NCI-H2081 (cell line): Measurements from ENCODE around the gene USP3.

Source experiments
- DNase-seq, 2 experiments: peaks; one replicate each; lab custom pipeline; 2025; lab: John Stamatoyannopoulos, UW

USP3 gene

DNA sequence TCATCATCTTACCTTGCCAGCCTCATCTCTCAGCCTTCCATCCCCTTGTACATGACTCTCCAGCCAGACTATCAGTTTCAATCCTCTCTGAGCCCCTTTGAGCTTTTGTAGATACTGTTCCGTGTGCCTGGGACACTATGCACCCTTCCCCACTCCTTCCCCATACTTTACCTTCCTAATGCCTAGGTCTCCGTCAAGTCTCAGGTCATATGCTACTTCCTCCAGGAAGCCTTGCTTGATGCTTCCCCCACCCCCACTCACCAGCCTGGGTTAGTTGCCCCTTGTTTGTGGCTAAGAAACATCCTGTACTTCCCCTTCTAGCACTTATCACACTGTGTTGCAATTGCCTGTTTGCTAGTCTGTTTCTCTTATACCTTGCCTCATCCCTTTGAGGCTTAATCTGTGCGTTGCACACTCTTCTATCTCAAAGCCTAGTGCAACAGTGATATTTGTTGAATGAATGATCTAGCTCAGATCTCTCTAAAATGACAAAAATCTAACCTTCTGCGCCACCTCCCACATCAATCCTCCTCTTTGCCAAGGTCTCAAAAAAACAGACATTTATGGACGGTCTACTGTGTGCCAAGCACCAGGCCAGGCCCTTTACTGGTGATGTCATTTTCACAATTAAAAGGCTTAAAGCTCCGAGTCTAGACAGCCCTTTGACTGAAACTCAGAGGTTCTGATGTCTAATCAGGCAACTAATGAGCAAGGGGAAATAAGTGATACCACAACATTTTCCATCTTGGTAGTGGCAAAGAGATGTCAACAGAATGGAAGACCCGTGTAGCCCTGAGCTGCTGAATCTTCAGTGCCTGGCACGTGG lies 6.5 kb upstream of the USP3 start:
- no peak for DNase-seq

DNA sequence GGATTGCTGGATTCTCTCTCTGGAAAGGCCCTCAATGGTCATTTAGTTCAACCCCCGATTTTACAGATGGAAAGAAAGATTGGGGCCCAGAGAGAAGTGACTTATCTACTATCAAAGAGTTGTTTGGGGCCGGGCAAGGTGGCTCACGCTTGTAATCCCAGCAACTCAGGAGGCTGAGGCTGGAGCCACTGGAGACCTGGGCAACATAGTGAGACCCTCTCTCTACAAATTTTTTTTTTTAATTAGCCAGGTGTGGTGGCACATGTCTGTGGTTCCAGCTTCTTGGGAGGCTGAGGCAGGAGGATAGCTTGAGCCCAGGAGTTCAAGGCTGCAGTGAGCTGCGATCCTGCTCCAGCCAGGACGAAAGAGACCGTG lies 5.2 kb upstream of the USP3 start:
- no peak for DNase-seq

DNA sequence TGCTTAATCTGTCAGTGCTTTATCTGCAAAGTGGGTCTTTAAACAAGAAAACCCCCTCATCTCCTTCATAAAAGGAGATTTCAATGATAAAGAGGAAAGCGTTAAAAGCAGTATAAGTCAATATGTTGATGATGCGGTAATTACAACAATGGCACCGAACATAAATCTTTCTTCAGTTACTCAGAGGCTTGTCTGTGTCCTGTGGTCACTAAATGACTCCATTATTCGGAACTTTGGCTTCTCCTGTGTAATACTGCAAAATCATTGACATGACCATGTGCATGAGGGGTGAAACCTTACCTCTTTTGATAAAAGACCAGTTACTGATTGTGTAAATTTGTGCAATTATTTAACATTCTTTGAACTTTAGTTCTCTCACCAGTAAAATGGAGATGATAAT lies 4.8 kb upstream of the USP3 start:
- no peak for DNase-seq

DNA sequence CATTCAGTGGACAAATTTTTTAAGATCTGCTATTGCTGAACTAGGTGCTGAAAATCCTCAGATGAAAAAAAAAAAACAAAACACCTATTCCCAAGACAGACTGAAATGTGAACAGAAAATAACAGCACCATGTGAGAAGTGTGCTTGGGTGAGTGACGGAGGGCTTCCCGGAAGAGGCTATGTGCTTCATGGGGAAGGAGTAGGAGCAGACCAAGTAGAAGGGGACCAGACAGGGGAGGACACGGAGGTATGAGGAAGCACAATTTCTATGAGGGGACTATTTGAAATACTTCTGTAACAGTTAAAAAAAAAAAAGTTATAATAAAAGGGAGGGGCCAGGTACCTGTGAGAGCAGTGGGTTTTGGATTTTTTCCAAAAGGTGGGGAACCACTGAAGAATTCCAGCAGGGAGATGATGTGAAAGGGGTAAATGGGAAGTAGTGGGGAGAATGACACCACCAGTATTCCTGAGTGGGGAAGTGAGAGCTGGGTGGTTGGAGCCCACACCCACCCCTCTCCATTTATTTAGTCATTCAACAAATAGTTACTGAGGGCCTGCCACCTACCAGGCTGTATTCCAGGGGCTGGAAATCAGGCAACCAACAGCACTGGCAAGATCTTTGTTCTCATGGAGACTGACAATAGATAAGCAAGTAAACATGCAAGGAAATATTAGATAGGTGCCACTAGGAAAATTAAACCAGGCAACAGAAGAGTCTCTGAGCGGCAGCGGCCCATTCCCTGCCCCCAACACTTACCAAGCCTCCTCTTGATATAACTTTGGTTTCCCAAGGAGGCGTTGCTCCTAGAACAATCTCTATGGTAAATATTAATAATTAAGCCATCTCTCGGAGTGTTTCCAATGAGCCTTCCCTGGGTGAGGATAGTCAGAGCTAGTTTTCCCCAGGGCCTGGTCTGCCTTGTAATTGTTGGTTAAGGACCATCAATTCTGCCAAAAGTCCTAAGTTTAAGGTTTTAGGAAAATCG lies 3.8 kb upstream of the USP3 start:
- no peak for DNase-seq

DNA sequence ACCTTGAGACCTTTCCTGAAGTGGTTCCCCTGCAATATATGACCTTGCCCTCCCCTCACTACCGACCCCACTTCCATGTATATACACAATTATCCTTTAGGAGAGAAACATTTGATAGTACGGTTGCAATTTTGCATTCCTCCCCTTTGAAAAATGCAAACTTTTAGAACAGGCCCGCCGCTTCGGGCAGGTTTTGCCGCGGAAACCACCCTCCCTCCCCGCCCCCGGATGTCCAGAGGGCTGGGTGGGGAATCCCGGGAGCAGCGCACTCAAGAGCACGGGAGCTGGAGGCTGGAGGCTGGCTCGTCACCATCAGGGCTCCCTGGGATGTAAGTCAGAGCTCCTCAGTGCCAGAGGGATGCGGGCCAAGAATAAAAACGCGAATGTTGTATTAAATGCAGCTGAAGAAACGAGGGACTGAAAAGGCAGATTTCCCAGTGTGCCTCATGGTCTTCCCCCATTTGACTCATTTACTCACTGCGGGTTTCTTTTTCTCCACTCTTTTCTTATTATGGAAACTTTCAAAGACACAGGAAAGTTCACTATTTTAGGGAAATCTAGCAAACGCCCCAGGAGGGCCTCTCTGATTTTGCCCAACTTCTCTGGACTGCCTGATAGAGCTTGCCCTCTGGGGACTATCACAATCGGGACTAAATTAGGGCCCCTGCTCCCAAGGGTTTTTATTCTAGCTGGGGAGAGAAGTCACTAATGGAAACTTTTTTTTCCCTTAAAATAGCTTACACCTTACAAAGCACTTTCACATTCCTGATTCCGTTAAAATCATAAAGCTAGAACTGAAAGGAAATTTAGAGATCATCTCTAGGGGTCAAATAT lies 2.9 kb upstream of the USP3 start:
- DNase-seq, result no peak

DNA sequence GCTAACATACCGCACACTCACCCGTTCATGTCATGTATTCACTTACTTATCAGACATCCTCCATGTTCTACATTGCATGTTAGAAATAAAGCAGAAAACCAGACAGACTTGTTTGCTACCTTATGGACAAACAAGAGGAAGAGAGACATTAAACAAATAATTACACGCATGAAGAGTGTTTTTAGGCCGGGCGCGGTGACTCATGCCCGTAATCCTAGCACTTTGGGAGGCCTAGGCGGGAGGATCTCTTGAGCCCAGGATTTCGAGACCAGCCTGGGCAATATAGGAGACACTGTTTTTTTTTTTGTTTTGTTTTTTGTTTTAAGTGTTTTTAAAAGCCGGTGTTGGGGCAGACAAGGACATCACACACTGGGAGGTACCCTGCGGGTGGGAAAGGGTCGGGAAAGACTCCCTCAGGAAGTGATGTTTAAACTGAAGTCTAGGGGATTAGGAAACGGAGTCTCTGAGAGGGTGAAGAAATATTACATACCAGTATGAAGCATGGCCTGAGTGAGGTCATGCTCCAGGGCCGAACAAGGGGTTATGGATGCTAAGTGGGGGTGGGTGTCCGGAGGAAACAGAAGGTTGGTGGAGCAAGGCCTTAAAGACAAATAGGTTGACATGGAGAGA lies 2.1 kb upstream of the USP3 start:
- no peak for DNase-seq

DNA sequence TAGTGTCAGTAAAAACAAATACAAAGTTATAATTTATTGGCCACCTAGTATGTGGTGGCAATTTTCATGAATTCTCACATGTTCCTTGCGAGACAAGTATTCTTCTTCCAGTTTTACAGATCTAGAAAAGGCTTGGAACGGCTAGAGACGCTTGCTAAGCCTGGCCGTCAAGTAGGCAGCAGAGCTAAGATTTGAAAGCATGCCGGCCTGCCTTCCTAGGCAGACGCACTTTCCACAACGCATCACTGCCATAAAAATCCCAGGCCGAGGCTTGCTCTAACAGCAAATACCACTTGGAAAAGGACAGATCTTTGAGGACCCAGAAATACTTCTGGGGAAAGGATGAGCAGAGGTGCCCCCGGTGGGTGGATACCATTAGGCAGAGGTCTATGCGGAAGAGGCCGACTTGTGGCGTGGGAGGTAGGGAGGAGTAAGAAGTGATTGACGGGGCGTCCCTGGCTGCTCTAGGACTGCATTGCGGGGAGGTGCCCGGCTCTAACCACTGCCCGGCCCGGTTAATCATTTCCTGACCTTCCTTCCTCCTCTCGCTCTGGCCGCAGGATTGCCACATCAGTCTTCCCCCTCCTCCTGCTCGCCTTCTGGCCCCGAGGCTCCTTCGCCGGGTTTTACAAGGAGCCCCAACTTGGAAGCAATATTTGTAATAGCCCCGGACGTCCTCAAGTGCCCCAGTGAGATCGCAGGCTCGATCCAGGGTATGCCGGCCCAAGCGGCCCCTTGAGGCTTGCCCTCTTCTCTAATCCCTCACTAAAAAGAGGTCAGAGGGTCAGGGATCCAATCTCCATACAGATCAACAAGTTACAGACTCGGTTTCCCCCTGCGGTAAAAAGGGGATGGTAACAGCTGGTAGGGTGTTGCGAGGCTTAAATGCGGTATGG lies 1.3 kb upstream of the USP3 start:
- no peak for DNase-seq

DNA sequence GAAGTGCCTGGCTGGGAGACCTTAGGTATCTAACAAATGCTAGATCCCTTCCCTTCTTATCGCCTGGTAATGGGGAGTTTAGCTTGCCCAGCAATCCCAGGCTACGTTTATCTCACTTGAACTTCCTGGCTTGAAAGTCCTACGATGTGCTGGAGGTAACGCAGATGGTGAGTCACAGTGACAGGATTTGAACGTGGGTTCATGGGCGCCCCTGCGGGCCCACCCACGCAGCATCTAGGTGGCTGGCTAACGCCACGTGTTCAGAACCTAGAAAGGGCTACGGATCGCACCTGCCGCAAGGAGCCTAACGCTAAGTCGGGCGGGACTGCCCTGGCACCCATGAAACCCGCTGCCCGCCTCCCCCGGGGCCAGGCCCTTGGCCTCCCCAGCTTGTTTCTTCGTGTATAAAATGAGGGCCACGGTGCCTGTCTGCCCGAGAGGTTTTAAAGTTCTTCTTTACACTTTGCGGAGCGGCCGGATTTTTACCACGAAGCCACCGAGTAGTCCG lies 600 bp upstream of the USP3 start:
- peak in 1 of 2 experiments; percentile 73 for DNase-seq

DNA sequence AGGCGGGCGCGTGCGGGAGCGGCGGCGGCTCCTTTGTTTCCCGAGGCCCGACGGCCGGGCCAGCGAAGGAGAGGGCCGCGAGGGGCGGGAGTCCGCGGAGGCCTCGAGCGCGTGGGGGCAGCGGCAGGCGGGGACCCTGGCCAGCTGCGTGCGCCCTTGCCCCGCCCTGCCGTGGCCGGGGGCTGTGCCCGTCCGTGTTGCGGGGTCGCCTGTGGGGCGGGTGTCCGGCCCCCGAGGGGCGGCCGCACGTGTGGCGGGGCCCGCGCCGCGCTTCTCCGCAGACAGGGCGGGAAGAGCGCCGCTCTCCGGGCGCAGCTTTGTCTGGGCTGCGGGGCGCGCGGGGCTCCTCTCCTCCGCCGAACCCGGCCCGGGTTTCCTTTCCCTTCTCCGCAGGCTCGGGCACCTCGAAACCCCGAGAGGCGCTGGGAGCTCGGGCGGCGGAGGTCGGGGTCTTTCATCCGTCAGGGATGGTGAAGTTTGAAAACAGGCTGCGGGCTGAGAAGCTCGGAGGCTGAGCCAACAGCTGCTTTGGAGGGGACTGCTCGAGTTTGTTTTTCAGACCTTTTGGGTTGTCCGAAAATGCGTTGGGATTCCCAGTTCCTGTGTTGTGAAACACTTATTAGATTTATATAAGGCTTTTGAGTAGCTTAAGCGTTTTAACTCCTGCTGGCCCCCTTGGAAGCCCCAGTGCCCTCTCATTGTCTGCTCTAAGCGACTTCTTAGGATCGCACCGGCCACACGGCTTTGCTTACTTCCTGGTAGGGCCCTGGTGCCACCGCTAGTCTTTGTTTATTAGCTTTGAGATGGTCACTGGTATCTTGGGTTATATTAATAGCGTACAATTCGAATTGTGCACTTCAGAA lies 817 bp downstream of the USP3 start:
- peak; percentile 50 to 58 for DNase-seq

DNA sequence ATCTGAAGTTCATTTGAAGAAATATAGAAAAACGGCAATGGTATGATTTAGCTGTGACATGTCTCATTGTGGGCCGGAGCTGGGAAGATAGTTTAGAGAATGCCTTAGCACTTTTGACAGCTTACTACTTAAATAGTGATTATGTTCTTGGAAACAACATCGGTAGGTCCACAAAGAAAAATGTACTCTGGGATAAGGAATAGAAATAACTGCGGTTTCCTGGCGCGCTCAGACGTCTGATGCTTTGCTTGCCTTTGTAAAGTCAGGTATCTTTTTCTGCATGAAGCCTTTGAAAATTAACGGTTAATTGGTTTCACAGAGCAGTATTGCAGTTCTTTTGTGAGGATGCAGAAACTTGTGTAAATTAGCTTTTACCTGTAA lies 1.4 kb downstream of the USP3 start:
- DNase-seq, result no peak

DNA sequence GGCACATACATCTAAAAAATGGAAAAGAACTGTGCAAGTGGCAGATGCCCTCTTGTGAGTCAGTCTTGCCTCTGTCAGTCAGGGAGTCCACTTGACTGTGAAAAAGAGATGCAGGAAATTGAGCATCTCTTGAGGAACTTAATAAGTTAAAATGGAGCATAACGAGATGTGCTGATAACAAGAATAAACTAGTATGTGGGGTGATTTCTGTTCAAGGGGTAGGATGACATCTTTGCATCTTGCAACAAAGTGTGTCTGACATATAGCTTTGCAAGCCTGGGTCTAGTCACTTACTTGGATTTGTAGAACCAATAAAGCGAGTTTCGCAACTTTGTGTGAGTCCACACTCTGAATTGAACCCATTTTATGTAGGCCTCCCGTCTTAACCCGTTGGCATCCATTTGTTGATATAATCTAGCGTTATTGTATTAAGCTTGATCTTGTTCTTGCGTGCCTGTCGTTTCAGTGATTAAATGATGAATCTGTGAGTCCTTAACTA lies 2.2 kb downstream of the USP3 start:
- no peak for DNase-seq

DNA sequence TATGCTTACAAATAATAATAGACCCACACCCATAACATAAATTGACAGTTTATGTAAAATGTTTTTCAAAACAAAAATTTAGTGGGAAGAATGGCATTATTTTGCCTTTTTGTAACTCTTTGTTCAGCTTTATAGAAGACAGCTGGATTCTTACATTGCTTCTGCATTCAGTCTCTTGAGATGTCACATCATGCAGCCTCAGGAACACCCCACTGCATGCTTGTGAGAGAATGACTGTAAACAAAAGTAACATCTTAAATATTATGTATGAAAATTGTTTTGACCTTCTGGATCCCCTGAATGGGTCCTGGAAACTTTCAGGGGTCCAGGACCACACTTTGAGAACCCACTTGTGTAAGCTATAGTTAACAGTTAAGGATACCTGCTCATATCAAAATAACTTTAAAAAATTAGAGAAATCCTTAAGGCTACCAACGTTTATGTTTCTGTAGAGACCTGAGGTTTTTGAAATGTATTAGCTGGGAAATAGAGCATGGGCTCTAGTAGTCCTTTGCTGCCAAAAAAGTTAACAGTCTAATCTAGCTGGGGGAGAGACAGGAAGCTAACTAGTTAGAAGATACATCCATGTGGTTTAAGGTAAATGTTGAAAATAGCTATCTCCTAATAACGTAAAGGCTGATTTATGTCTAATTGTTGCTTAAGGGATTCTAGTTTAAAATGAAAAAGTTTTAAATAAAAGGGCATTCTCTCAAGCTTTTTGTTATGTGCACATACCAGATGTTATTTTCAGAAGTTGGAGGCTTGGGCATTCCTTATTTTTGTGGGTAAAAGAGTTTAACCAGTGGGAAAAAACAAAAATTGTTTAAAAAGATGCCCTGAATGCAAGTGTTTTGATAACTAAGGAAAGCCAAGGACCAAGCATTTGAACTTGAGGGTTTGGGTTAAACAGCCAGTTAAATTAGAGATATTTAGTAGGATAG lies 3.8 kb downstream of the USP3 start:
- no peak for DNase-seq

DNA sequence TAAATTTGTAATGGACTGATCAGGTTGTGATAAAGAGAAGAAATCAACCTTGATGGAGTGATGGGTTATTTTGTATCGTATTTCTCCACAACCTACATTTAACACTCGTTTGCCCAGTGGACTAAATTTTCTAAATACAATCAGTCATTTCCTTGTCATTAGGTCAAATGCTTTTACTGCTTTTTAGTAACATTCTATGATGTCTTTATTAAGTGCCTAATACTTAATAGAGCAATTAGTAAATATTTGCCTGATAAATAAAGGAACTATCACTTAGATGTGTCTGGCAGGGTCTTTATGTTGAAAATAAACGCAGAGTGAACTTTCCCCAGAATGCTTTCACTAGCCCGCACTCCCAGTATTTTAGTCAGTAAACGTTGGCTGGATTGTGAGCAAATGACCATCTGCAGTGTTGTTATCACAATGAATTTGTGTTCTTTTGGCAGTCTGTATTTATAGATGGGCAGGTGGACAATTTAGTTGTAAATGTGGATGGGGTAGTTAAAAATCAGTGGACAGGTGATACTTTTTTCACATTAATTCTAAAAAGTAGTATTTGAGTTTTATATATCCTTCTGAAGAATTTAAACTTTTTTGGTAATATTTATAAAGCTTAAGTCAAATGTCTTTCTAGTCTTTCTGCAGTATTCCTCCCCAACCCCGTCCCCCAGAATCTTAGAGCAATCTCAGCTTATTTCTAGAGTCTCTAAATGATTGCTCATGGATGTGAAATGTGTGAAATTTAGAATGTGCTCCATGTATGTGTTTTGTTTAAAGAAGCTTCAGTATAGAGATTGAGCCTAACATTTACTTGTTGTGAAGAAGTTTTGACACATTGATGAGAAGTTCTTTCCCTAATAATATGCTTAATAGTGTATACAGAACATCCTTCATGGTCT lies 4.9 kb downstream of the USP3 start:
- peak in 1 of 2 experiments; percentile 71 for DNase-seq

DNA sequence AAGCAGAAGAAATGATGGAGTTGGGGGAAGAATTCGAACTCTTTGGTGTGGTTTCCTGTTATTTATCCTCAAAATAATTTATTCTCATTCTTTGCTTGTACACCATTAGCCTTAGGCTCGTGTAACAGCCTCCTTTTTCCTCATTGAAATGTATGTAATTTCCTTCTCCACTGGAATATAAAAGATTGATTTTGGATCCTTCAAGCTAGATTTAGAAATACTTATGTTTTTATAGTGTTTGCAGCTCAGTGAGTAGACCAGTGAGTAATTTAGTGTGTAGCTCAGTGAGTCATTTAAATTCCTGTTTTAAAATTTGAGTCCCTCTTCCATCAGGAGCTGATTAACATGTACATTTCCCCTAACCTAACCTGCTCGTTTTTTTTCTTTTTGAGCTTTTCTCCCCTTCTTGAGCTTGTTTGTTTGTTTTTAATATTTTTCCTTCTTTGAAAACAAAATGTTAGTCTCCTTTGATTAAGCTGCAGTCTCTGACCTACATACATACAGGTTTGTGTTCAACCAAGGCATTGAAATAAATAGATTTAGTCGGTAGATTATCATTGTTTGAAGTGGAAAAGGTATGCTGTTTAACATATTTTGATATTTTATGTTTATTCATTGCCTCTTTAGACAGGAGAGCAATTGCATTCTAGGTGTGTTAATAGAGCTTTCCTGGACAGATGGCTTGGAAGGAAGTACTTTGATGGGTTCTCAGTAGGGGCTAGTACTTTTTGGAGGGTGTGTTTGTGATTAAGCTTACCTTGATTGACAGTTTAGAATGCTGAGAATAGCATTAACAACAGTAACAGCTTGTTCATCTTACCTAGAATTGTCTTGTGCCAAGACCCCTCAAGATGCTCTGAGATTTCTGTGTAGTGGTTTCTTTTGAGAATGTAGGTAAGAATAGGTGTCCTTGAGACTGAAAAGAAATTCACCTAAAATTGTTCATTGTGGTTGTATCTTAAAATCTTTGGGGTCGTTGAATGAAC lies 5.9 kb downstream of the USP3 start:
- peak in 1 of 2 experiments; percentile 51 for DNase-seq

DNA sequence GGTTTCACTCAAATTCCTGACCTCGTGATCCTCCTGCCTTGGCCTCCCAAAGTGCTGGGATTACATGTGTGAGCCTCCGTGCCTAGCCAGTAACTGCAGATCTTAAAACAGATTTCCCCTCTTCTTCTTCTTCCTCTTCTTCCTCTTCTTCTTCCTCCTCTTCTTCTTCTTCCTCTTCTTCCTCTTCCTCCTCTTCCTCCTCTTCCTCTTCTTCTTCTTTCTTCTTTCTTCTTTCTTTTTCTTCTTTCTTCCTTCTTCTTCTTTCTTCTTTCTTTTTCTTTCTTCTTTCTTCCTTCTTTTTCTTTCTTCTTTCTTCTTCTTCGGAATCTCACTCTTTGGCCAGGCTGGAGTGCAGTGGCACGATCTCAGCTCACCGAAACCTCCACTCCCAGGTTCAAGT lies 7.8 kb downstream of the USP3 start:
- no peak for DNase-seq

DNA sequence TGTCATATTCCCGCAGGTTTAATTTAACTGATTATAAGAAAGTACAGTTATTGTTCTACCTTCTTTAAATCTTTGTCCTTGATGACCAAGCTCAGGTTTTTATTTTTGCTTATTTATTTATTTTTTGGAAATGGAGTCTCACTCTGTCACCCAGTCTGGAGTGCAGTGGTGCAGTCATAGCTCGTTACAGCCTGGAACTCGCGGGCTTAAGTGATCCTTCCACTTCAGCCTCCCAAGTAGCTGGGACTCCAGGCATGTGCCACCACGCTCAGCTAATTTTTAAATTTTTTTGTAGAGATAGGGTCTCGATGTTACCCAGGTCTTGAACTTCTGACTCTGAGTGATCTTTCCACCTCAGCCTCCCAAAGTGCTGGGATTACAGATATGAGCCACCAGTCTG lies 8.9 kb downstream of the USP3 start:
- DNase-seq, result no peak
